ENCODE measurements around the gene ESAM. TPM values are rescaled to one million over a fixed set of nuclear protein-coding genes. Genes with fewer than 3 reads are reported as not detected.

Gene ESAM
- total and polyA plus RNA-seq, 10 of the 15 experiments (the other 5 are each of a cell fraction or from before 2014, with no cell fraction given): 2.7 to 43.6 (median 19.5) TPM

DNA sequence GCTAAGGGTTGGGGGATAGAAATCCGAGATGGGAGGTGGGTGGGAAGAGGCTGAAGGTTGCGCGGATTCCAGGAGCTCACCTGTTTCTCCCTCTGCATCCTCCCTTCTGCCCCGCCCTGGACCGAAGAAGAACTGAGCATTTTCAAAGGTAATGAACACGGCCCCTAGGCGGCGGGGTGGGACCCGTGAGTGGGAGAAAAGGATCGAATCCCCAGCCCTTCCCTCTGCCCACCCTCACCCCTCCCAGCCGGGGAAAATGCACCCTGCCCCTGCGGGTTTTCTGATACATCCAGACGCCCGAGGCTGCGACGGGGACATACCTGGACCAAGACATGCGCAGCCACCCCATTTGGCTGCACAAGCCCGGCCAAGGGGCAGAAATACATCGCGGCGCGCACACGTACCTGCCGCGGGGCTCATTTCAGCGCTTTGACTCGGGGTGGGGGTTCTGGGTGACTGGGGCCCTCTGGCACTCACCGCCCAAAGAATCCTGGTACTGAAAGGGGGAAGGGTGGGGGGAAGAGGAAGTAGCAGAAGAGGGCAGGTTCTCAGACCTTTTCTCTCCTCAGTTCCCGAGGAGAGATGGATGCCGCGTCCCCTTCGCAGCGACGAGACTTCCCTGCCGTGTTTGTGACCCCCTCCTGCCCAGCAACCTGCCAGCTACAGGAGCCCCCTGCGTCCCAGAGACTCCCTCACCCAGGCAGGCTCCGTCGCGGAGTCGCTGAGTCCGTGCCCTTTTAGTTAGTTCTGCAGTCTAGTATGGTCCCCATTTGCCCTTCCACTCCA lies 16.1 kb downstream of the ESAM start (continued):
- TF ChIP-seq, protein P1, sequence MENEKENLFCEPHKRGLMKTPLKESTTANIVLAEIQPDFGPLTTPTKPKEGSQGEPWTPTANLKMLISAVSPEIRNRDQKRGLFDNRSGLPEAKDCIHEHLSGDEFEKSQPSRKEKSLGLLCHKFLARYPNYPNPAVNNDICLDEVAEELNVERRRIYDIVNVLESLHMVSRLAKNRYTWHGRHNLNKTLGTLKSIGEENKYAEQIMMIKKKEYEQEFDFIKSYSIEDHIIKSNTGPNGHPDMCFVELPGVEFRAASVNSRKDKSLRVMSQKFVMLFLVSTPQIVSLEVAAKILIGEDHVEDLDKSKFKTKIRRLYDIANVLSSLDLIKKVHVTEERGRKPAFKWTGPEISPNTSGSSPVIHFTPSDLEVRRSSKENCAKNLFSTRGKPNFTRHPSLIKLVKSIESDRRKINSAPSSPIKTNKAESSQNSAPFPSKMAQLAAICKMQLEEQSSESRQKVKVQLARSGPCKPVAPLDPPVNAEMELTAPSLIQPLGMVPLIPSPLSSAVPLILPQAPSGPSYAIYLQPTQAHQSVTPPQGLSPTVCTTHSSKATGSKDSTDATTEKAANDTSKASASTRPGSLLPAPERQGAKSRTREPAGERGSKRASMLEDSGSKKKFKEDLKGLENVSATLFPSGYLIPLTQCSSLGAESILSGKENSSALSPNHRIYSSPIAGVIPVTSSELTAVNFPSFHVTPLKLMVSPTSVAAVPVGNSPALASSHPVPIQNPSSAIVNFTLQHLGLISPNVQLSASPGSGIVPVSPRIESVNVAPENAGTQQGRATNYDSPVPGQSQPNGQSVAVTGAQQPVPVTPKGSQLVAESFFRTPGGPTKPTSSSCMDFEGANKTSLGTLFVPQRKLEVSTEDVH (IDR thresholded peaks at IDR 0.05; ENCODE audit: low read depth, partially characterized antibody): no peak
- TF ChIP-seq CHD4 (IDR thresholded peaks at IDR 0.05): no peak
- TF ChIP-seq CHD2 (IDR thresholded peaks at IDR 0.05; ENCODE audit: borderline replicate concordance, low read depth, low read length): no peak
- no peak for TF ChIP-seq SMC3 (IDR thresholded peaks at IDR 0.05; ENCODE audit: borderline replicate concordance, low read length)
- no peak for TF ChIP-seq ATF2 (IDR thresholded peaks at IDR 0.05; ENCODE audit: low read length)
- TF ChIP-seq TCF7 (IDR thresholded peaks at IDR 0.05; ENCODE audit: borderline replicate concordance): no peak
- TF ChIP-seq EGR1 (IDR thresholded peaks at IDR 0.05; ENCODE audit: borderline replicate concordance in 1 of 2, low read depth in 2 of 2, low read length in 2 of 2): no peak
- TF ChIP-seq NRF1 (conservative IDR thresholded peaks at IDR 0.05; ENCODE audit: low read depth, low read length): no peak
- TF ChIP-seq EP300 (IDR thresholded peaks at IDR 0.05; ENCODE audit: borderline replicate concordance in 1 of 2, control insufficient read depth in 1 of 2, low read depth in 2 of 2, low read length in 2 of 2): no peak
- no peak for TF ChIP-seq MTA2 (IDR thresholded peaks at IDR 0.05; ENCODE audit: low read depth)
- TF ChIP-seq, protein P2, sequence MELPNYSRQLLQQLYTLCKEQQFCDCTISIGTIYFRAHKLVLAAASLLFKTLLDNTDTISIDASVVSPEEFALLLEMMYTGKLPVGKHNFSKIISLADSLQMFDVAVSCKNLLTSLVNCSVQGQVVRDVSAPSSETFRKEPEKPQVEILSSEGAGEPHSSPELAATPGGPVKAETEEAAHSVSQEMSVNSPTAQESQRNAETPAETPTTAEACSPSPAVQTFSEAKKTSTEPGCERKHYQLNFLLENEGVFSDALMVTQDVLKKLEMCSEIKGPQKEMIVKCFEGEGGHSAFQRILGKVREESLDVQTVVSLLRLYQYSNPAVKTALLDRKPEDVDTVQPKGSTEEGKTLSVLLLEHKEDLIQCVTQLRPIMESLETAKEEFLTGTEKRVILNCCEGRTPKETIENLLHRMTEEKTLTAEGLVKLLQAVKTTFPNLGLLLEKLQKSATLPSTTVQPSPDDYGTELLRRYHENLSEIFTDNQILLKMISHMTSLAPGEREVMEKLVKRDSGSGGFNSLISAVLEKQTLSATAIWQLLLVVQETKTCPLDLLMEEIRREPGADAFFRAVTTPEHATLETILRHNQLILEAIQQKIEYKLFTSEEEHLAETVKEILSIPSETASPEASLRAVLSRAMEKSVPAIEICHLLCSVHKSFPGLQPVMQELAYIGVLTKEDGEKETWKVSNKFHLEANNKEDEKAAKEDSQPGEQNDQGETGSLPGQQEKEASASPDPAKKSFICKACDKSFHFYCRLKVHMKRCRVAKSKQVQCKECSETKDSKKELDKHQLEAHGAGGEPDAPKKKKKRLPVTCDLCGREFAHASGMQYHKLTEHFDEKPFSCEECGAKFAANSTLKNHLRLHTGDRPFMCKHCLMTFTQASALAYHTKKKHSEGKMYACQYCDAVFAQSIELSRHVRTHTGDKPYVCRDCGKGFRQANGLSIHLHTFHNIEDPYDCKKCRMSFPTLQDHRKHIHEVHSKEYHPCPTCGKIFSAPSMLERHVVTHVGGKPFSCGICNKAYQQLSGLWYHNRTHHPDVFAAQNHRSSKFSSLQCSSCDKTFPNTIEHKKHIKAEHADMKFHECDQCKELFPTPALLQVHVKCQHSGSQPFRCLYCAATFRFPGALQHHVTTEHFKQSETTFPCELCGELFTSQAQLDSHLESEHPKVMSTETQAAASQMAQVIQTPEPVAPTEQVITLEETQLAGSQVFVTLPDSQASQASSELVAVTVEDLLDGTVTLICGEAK (IDR thresholded peaks at IDR 0.05; ENCODE audit: borderline replicate concordance): no peak
- no peak for TF ChIP-seq ZBED1 (IDR thresholded peaks at IDR 0.05; ENCODE audit: borderline replicate concordance)
- TF ChIP-seq CREM (IDR thresholded peaks at IDR 0.05; ENCODE audit: low read depth): no peak
- no peak for TF ChIP-seq SKIL (IDR thresholded peaks at IDR 0.05; ENCODE audit: low read depth, poor library complexity, severe bottlenecking)
- TF ChIP-seq SUZ12 (IDR thresholded peaks at IDR 0.05; ENCODE audit: unreplicated experiment): no peak
- no peak for TF ChIP-seq RB1 (IDR thresholded peaks at IDR 0.05; ENCODE audit: borderline replicate concordance)
- no peak for TF ChIP-seq NFXL1 (IDR thresholded peaks at IDR 0.05; ENCODE audit: borderline replicate concordance)
- no peak for TF ChIP-seq KDM1A (IDR thresholded peaks at IDR 0.05; ENCODE audit: borderline replicate concordance)
- no peak for TF ChIP-seq RBBP5 (conservative IDR thresholded peaks at IDR 0.05)
- no peak for TF ChIP-seq MTA3 (IDR thresholded peaks at IDR 0.05; ENCODE audit: borderline replicate concordance, low read length)

Data from GM12878 (cell line).